Measurements from ENCODE around the gene SNRNP27. TPM values are rescaled to one million over a fixed set of nuclear protein-coding genes. Genes with fewer than 3 reads are reported as not detected.

SNRNP27 gene
- total and polyA plus RNA-seq, 2 donors (not counting 1 experiment from before 2014, with no cell fraction given) = 38.8 to 62.9 TPM

- no peak overlapping the region for H3K27ac ChIP-seq (ENCODE audit: insufficient read depth, low read length)
- no peaks in the 10 kb centered on the region for H3K27me3 ChIP-seq (ENCODE audit: control insufficient read depth, insufficient read depth, low read length)
- no peak for TF ChIP-seq EZH2 (IDR thresholded peaks at IDR 0.05; ENCODE audit: low read length, missing control alignments)
- no peak for TF ChIP-seq CTCF (conservative IDR thresholded peaks at IDR 0.05 in 1 of 2, IDR thresholded peaks at IDR 0.05 in 1 of 2; ENCODE audit: low read depth in 1 of 2, low read length in 2 of 2)
- no peaks in the 10 kb centered on the region for H4K20me1 ChIP-seq (ENCODE audit: control insufficient read depth, extremely low read depth, insufficient read depth, low read length)
- no peak overlapping the region for H3K4me3 ChIP-seq (replicated peaks in 1 of 4; ENCODE audit: control extremely low read depth in 1 of 4, insufficient read depth in 1 of 4, low read depth in 3 of 4, low read length in 4 of 4)
- peaks cover 4% of the 10 kb centered on the region for H3K79me2 ChIP-seq (ENCODE audit: control insufficient read depth, insufficient read depth, low read length)
- H3K36me3 ChIP-seq (ENCODE audit: control insufficient read depth, insufficient read depth, low read length) = peaks cover 12% of the 10 kb centered on the region
- H3K4me1 ChIP-seq (ENCODE audit: control insufficient read depth, extremely low read depth, insufficient read depth, low read length) = no peaks in the 10 kb centered on the region
- H3K4me2 ChIP-seq (ENCODE audit: extremely low read depth, insufficient read depth, low read length) = no peak overlapping the region
- no peak for DNase-seq (ENCODE audit: low read depth in 2 of 2)
- no peak overlapping the region for H3K9ac ChIP-seq (ENCODE audit: insufficient read depth, low read length)
- H2AFZ ChIP-seq (ENCODE audit: low read length) = no peak overlapping the region
- H3K9me3 ChIP-seq (ENCODE audit: control insufficient read depth, insufficient read depth, low read depth, low read length) = no peaks in the 10 kb centered on the region
Measured at GRCh38 chr2:69902213-69902922, 8.6 kb downstream of the SNRNP27 start.

- H3K4me2 ChIP-seq (ENCODE audit: extremely low read depth, insufficient read depth, low read length) = no peak overlapping the region
- no peaks in the 10 kb centered on the region for H3K9me3 ChIP-seq (ENCODE audit: control insufficient read depth, insufficient read depth, low read depth, low read length)
- DNase-seq (ENCODE audit: low read depth in 2 of 2) = no peak
- H3K27ac ChIP-seq (ENCODE audit: insufficient read depth, low read length) = no peak overlapping the region
- no peaks in the 10 kb centered on the region for H4K20me1 ChIP-seq (ENCODE audit: control insufficient read depth, extremely low read depth, insufficient read depth, low read length)
- H3K4me1 ChIP-seq (ENCODE audit: control insufficient read depth, extremely low read depth, insufficient read depth, low read length) = no peaks in the 10 kb centered on the region
- H3K27me3 ChIP-seq (ENCODE audit: control insufficient read depth, insufficient read depth, low read length) = no peaks in the 10 kb centered on the region
- H3K36me3 ChIP-seq (ENCODE audit: control insufficient read depth, insufficient read depth, low read length) = peaks cover 5% of the 10 kb centered on the region
- H3K9ac ChIP-seq (ENCODE audit: insufficient read depth, low read length) = no peak overlapping the region
- H3K4me3 ChIP-seq (replicated peaks in 1 of 4; ENCODE audit: control extremely low read depth in 1 of 4, insufficient read depth in 1 of 4, low read depth in 3 of 4, low read length in 4 of 4) = no peak overlapping the region
- H3K79me2 ChIP-seq (ENCODE audit: control insufficient read depth, insufficient read depth, low read length) = no peaks in the 10 kb centered on the region
- H2AFZ ChIP-seq (ENCODE audit: low read length) = no peak overlapping the region
- TF ChIP-seq CTCF (conservative IDR thresholded peaks at IDR 0.05 in 1 of 2, IDR thresholded peaks at IDR 0.05 in 1 of 2; ENCODE audit: low read depth in 1 of 2, low read length in 2 of 2) (no peak), EZH2 (IDR thresholded peaks at IDR 0.05; ENCODE audit: low read length, missing control alignments) (no peak)
Measured at GRCh38 chr2:69907216-69907615, 13.5 kb downstream of the SNRNP27 start.

GRCh38 chr2:69911985-69912563 is 18.3 kb downstream of the SNRNP27 start:
- peaks cover 1% of the 10 kb centered on the region for H3K4me1 ChIP-seq (ENCODE audit: control insufficient read depth, extremely low read depth, insufficient read depth, low read length)
- TF ChIP-seq CTCF (conservative IDR thresholded peaks at IDR 0.05 in 1 of 2, IDR thresholded peaks at IDR 0.05 in 1 of 2; ENCODE audit: low read depth in 1 of 2, low read length in 2 of 2) (peak; percentile 37 to 45), EZH2 (IDR thresholded peaks at IDR 0.05; ENCODE audit: low read length, missing control alignments) (no peak)
- peaks cover 2% of the 10 kb centered on the region for H3K36me3 ChIP-seq (ENCODE audit: control insufficient read depth, insufficient read depth, low read length)
- H3K79me2 ChIP-seq (ENCODE audit: control insufficient read depth, insufficient read depth, low read length) = no peaks in the 10 kb centered on the region
- DNase-seq (ENCODE audit: low read depth in 2 of 2) = peak; percentile 50 to 76
- no peak overlapping the region for H3K4me2 ChIP-seq (ENCODE audit: extremely low read depth, insufficient read depth, low read length)
- H4K20me1 ChIP-seq (ENCODE audit: control insufficient read depth, extremely low read depth, insufficient read depth, low read length) = no peaks in the 10 kb centered on the region
- no peak overlapping the region for H3K9ac ChIP-seq (ENCODE audit: insufficient read depth, low read length)
- no peak overlapping the region for H3K4me3 ChIP-seq (replicated peaks in 1 of 4; ENCODE audit: control extremely low read depth in 1 of 4, insufficient read depth in 1 of 4, low read depth in 3 of 4, low read length in 4 of 4)
- H3K27ac ChIP-seq (ENCODE audit: insufficient read depth, low read length) = no peak overlapping the region
- no peak overlapping the region for H2AFZ ChIP-seq (ENCODE audit: low read length)
- H3K27me3 ChIP-seq (ENCODE audit: control insufficient read depth, insufficient read depth, low read length) = no peaks in the 10 kb centered on the region
- H3K9me3 ChIP-seq (ENCODE audit: control insufficient read depth, insufficient read depth, low read depth, low read length) = no peaks in the 10 kb centered on the region
